HepG2 (cell line): ENCODE measurements around the gene EPB41L1. TPM values are rescaled to one million over a fixed set of nuclear protein-coding genes. Genes with fewer than 3 reads are reported as not detected.
A peak's percentile ranks its signal among the peaks of the same experiment; 100 is the strongest.

ENCODE experiments used
- ATF7-NPFF ChIP-seq: sonication (generic); formaldehyde crosslinking; IDR thresholded peaks from 2 replicates; pipeline ENCODE4 v1.8.1; 2023; ENCODE audit warnings: mild to moderate bottlenecking, low read depth, missing genetic modification reagents, moderate library complexity
- IKZF4 ChIP-seq: sonication (generic); formaldehyde crosslinking; IDR thresholded peaks from 2 replicates; pipeline ENCODE4 v1.5.1; 2020; ENCODE audit warnings: borderline replicate concordance, mild to moderate bottlenecking, low read depth, missing genetic modification reagents; ENCODE audit errors: not compliant biosample characterization
- ISX ChIP-seq: sonication (generic); formaldehyde crosslinking; conservative IDR thresholded peaks from 2 replicates; pipeline ENCODE4 v1.5.0; 2020; ENCODE audit warnings: missing genetic modification reagents
- NFE2 ChIP-seq: sonication (generic); formaldehyde crosslinking; IDR thresholded peaks from 2 replicates; pipeline ENCODE4 v1.4.0; 2020; ENCODE audit warnings: missing genetic modification reagents
- TBX3 ChIP-seq: fragments of 450-650 bp; IDR thresholded peaks from 2 replicates; pipeline ENCODE4 v1.6.1; 2017; ENCODE audit warnings: antibody characterized with exemption, mild to moderate bottlenecking, inconsistent platforms, borderline replicate concordance
- TFE3 ChIP-seq: IDR thresholded peaks from 2 replicates; pipeline ENCODE4 v1.6.1; 2016
- ZBTB3 ChIP-seq: sonication (generic); formaldehyde crosslinking; IDR thresholded peaks from 2 replicates; pipeline ENCODE4 v1.4.0; 2020; ENCODE audit warnings: low read depth, mild to moderate bottlenecking, moderate library complexity, missing genetic modification reagents, borderline replicate concordance
- ZMAT3 ChIP-seq: sonication (generic); formaldehyde crosslinking; conservative IDR thresholded peaks from 2 replicates; pipeline ENCODE4 v1.7.0; 2021; ENCODE audit warnings: missing genetic modification reagents
- ZNF143 ChIP-seq: sonication (generic); formaldehyde crosslinking; IDR thresholded peaks from 2 replicates; pipeline ENCODE4 v1.4.0; 2020; ENCODE audit warnings: missing genetic modification reagents
- ZNF205 ChIP-seq: IDR thresholded peaks from 2 replicates; pipeline ENCODE4 v1.6.1; 2018; ENCODE audit warnings: missing biosample characterization, missing genetic modification reagents
- ZNF510 ChIP-seq: sonication (generic); formaldehyde crosslinking; IDR thresholded peaks from 2 replicates; pipeline ENCODE4 v1.4.0; 2020; ENCODE audit warnings: low read depth, mild to moderate bottlenecking, missing genetic modification reagents
- ZNF572 ChIP-seq: sonication (generic); formaldehyde crosslinking; IDR thresholded peaks from 2 replicates; pipeline ENCODE4 v1.5.1; 2020; ENCODE audit warnings: mild to moderate bottlenecking, missing genetic modification reagents
- ZNF768 ChIP-seq: sonication (generic); formaldehyde crosslinking; IDR thresholded peaks from 2 replicates; pipeline ENCODE4 v1.4.0; 2020; ENCODE audit warnings: missing genetic modification reagents
- polyA plus RNA-seq, 8 experiments: library from polyadenylated mRNA; depleted of rRNA in 3 of 8; stranded (reverse) in 7 of 8; unstranded in 1 of 8; fragments of >200 nt; fragmentation: Illumina TruSeq in 4 of 8; extraction: Trizol in 4 of 8; gene quantifications; 2 replicates each; pipeline versions ENCODE4 v1.2.1 to v1.2.3, GENCODE V29; 2011 to 2016; ENCODE audit warnings: low read depth in 4 of 8, missing spikeins in 1 of 8, mixed read lengths in 1 of 8; ENCODE audit not compliant: insufficient read depth in 1 of 8
- total RNA-seq, 5 experiments: library from RNA; depleted of rRNA; stranded (reverse); fragments of >200 nt; fragmentation: Illumina TruSeq; extraction: Trizol; gene quantifications; 2 replicates each; pipeline ENCODE4 v1.2.3, GENCODE V29; 2016; ENCODE audit warnings: low read depth in 1 of 5
- TF ChIP-seq, protein P1 (sequence below): sonication (generic); formaldehyde crosslinking; IDR thresholded peaks from 2 replicates; pipeline ENCODE4 v1.5.0; 2020; ENCODE audit warnings: mild to moderate bottlenecking, low read depth, missing genetic modification reagents, borderline replicate concordance
- TF ChIP-seq, protein P2 (sequence below), 2 experiments: sonication (generic) in 1 of 2; formaldehyde crosslinking in 1 of 2; IDR thresholded peaks; 2 replicates each; pipeline versions ENCODE4 v1.4.0 to v1.6.1; 2018 to 2020; ENCODE audit warnings: missing genetic modification reagents in 2 of 2, borderline replicate concordance in 1 of 2, low read depth in 1 of 2, mild to moderate bottlenecking in 1 of 2, missing biosample characterization in 1 of 2
- TF ChIP-seq, protein P3 (sequence below): sonication (generic); formaldehyde crosslinking; conservative IDR thresholded peaks from 2 replicates; pipeline ENCODE4 v1.4.0; 2020; ENCODE audit warnings: mild to moderate bottlenecking, missing genetic modification reagents, moderate library complexity

EPB41L1 gene
- total and polyA plus RNA-seq, 2 of the 13 experiments (the other 11 are each of a cell fraction or from before 2014, with no cell fraction given) = 16.7 to 39.0 TPM

DNA sequence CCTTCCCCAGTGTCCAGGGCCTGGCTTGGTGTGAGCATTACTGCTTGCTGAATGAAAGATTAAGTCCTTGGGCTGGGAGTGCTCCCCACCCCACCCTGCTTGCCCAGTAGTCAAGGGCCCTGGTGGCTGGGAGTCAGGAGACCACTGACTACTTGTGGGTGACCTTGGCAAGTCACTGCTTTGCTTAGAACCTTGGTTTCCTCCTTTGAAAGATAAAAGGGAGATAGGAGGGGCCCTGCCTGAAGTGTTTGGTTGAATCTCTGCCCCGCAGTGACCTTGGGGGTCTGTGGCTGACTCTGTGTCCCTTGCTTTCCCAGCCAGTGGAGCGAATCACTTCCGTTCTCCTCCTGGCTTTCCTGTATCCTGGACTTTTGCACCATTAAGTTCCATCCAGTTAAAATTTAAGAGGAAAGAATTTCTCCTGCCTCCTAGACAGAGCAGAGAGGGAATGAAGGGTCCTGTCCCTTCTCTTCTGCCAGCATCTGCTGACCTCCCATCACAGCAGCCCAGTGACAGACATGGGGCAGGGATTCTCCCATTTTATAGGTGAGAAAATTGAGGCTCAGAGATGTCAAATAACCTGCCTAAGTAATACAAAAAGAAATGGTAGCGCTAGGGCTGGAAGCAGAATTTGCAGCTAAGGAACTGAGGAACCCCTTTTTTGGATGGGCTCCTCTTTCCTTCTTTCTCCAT is 3.5 kb upstream of the EPB41L1 start (continued):
- TF ChIP-seq, protein P1, sequence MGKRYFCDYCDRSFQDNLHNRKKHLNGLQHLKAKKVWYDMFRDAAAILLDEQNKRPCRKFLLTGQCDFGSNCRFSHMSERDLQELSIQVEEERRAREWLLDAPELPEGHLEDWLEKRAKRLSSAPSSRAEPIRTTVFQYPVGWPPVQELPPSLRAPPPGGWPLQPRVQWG (CRISPR knock-in tag) = no peak
- TF ChIP-seq ISX (no peak), TFE3 (CRISPR knock-in tag) (peak; percentile 54; the same call in 1 of the 2 replicates), ZNF205 (CRISPR knock-in tag) (no peak), ZNF510 (CRISPR knock-in tag) (no peak), ZNF572 (CRISPR knock-in tag) (no peak), ZNF768 (CRISPR knock-in tag) (no peak), TBX3 (no peak), ZBTB3 (peak; percentile 74; the same call in 1 of the 2 replicates), NFE2 (CRISPR knock-in tag) (0 out of 2 replicates have a peak, but pooled peaks have one; percentile 13), ATF7-NPFF (no peak), IKZF4 (no peak), ZNF143 (CRISPR knock-in tag) (peak; percentile 36; the same call in 1 of the 2 replicates), ZMAT3 (CRISPR knock-in tag) (0 out of 2 replicates have a peak, but pooled peaks have one; percentile 37)
- TF ChIP-seq, protein P2, sequence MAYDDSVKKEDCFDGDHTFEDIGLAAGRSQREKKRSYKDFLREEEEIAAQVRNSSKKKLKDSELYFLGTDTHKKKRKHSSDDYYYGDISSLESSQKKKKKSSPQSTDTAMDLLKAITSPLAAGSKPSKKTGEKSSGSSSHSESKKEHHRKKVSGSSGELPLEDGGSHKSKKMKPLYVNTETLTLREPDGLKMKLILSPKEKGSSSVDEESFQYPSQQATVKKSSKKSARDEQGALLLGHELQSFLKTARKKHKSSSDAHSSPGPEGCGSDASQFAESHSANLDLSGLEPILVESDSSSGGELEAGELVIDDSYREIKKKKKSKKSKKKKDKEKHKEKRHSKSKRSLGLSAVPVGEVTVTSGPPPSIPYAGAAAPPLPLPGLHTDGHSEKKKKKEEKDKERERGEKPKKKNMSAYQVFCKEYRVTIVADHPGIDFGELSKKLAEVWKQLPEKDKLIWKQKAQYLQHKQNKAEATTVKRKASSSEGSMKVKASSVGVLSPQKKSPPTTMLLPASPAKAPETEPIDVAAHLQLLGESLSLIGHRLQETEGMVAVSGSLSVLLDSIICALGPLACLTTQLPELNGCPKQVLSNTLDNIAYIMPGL (CRISPR knock-in tag; IDR thresholded peaks at IDR 0.05; ENCODE audit: borderline replicate concordance in 1 of 2, low read depth in 1 of 2) = no peak; a peak in 1 of 4 replicates
- TF ChIP-seq, protein P3, sequence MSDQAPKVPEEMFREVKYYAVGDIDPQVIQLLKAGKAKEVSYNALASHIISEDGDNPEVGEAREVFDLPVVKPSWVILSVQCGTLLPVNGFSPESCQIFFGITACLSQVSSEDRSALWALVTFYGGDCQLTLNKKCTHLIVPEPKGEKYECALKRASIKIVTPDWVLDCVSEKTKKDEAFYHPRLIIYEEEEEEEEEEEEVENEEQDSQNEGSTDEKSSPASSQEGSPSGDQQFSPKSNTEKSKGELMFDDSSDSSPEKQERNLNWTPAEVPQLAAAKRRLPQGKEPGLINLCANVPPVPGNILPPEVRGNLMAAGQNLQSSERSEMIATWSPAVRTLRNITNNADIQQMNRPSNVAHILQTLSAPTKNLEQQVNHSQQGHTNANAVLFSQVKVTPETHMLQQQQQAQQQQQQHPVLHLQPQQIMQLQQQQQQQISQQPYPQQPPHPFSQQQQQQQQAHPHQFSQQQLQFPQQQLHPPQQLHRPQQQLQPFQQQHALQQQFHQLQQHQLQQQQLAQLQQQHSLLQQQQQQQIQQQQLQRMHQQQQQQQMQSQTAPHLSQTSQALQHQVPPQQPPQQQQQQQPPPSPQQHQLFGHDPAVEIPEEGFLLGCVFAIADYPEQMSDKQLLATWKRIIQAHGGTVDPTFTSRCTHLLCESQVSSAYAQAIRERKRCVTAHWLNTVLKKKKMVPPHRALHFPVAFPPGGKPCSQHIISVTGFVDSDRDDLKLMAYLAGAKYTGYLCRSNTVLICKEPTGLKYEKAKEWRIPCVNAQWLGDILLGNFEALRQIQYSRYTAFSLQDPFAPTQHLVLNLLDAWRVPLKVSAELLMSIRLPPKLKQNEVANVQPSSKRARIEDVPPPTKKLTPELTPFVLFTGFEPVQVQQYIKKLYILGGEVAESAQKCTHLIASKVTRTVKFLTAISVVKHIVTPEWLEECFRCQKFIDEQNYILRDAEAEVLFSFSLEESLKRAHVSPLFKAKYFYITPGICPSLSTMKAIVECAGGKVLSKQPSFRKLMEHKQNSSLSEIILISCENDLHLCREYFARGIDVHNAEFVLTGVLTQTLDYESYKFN (CRISPR knock-in tag) = peak; percentile 99
